ENCODE results near the gene RARB.

The RARB gene

GRCh38 chr3:25575001-25575400 lies 146.9 kb downstream of the RARB start:
- Histone ChIP-seq H3K27ac (ENCODE audit: low read length) (no peak overlapping the region), H3K36me3 (ENCODE audit: control insufficient read depth in 2 of 2, insufficient read depth in 2 of 2, low read length in 2 of 2) (peaks cover 2 to 7% of the 10 kb centered on the region in 2 donors)

GRCh38 chr3:25576146-25576545 lies 148.1 kb downstream of the RARB start:
- peaks cover 4 to 12% of the 10 kb centered on the region in 2 donors for H3K36me3 ChIP-seq (ENCODE audit: control insufficient read depth in 2 of 2, insufficient read depth in 2 of 2, low read length in 2 of 2)
- H3K27ac ChIP-seq (ENCODE audit: low read length) = no peak overlapping the region

More at GRCh38 chr3:25575001-25575400, 146.9 kb downstream of the RARB start:
- H3K4me1 ChIP-seq (ENCODE audit: control insufficient read depth, insufficient read depth, low read length) = no peaks in the 10 kb centered on the region
- no peak overlapping the region for H3K4me3 ChIP-seq (ENCODE audit: low read length in 2 of 2)
- no peak overlapping the region for H3K9ac ChIP-seq (ENCODE audit: low read length in 2 of 2)
- H3K27me3 ChIP-seq (ENCODE audit: control insufficient read depth in 1 of 2, insufficient read depth in 2 of 2, low read length in 2 of 2) = no peaks in the 10 kb centered on the region
- no peaks in the 10 kb centered on the region for H3K9me3 ChIP-seq (ENCODE audit: control insufficient read depth in 2 of 2, low read length in 2 of 2)

GRCh38 chr3:25576831-25577454 lies 148.9 kb downstream of the RARB start:
- Histone ChIP-seq H3K27ac (ENCODE audit: low read length) (no peak overlapping the region), H3K36me3 (ENCODE audit: control insufficient read depth in 2 of 2, insufficient read depth in 2 of 2, low read length in 2 of 2) (peaks cover 7 to 15% of the 10 kb centered on the region in 2 donors), H3K9me3 (ENCODE audit: control insufficient read depth in 2 of 2, low read length in 2 of 2) (no peaks in the 10 kb centered on the region)

More at GRCh38 chr3:25576146-25576545, 148.1 kb downstream of the RARB start:
- no peak overlapping the region for H3K4me3 ChIP-seq (ENCODE audit: low read length in 2 of 2)
- H3K9me3 ChIP-seq (ENCODE audit: control insufficient read depth in 2 of 2, low read length in 2 of 2) = no peaks in the 10 kb centered on the region
- no peaks in the 10 kb centered on the region for H3K4me1 ChIP-seq (ENCODE audit: control insufficient read depth, insufficient read depth, low read length)
- H3K27me3 ChIP-seq (ENCODE audit: control insufficient read depth in 1 of 2, insufficient read depth in 2 of 2, low read length in 2 of 2) = no peaks in the 10 kb centered on the region
- H3K9ac ChIP-seq (ENCODE audit: low read length in 2 of 2) = no peak overlapping the region

GRCh38 chr3:25578059-25578458 lies 150.0 kb downstream of the RARB start:
- peaks cover 15 to 21% of the 10 kb centered on the region in 2 donors for H3K36me3 ChIP-seq (ENCODE audit: control insufficient read depth in 2 of 2, insufficient read depth in 2 of 2, low read length in 2 of 2)
- H3K4me1 ChIP-seq (ENCODE audit: control insufficient read depth, insufficient read depth, low read length) = no peaks in the 10 kb centered on the region
- H3K9me3 ChIP-seq (ENCODE audit: control insufficient read depth in 2 of 2, low read length in 2 of 2) = no peaks in the 10 kb centered on the region

More at GRCh38 chr3:25576831-25577454, 148.9 kb downstream of the RARB start:
- no peaks in the 10 kb centered on the region for H3K4me1 ChIP-seq (ENCODE audit: control insufficient read depth, insufficient read depth, low read length)
- no peaks in the 10 kb centered on the region for H3K27me3 ChIP-seq (ENCODE audit: control insufficient read depth in 1 of 2, insufficient read depth in 2 of 2, low read length in 2 of 2)
- no peak overlapping the region for H3K9ac ChIP-seq (ENCODE audit: low read length in 2 of 2)
- no peak overlapping the region for H3K4me3 ChIP-seq (ENCODE audit: low read length in 2 of 2)

GRCh38 chr3:25580534-25580933 lies 152.5 kb downstream of the RARB start:
- Histone ChIP-seq H3K9me3 (ENCODE audit: control insufficient read depth in 2 of 2, low read length in 2 of 2) (no peaks in the 10 kb centered on the region), H3K4me3 (ENCODE audit: low read length in 2 of 2) (no peak overlapping the region), H3K36me3 (ENCODE audit: control insufficient read depth in 2 of 2, insufficient read depth in 2 of 2, low read length in 2 of 2) (peaks cover 15 to 21% of the 10 kb centered on the region in 2 donors), H3K4me1 (ENCODE audit: control insufficient read depth, insufficient read depth, low read length) (no peaks in the 10 kb centered on the region), H3K27me3 (ENCODE audit: control insufficient read depth in 1 of 2, insufficient read depth in 2 of 2, low read length in 2 of 2) (no peaks in the 10 kb centered on the region), H3K27ac (ENCODE audit: low read length) (no peak overlapping the region), H3K9ac (ENCODE audit: low read length in 2 of 2) (no peak overlapping the region)

More at GRCh38 chr3:25578059-25578458, 150.0 kb downstream of the RARB start:
- no peak overlapping the region for H3K4me3 ChIP-seq (ENCODE audit: low read length in 2 of 2)
- no peak overlapping the region for H3K9ac ChIP-seq (ENCODE audit: low read length in 2 of 2)
- no peak overlapping the region for H3K27ac ChIP-seq (ENCODE audit: low read length)
- no peaks in the 10 kb centered on the region for H3K27me3 ChIP-seq (ENCODE audit: control insufficient read depth in 1 of 2, insufficient read depth in 2 of 2, low read length in 2 of 2)

- no peaks in the 10 kb centered on the region for H3K4me1 ChIP-seq (ENCODE audit: control insufficient read depth, insufficient read depth, low read length)
- no peak overlapping the region for H3K9ac ChIP-seq (ENCODE audit: low read length in 2 of 2)
- no peaks in the 10 kb centered on the region for H3K9me3 ChIP-seq (ENCODE audit: control insufficient read depth in 2 of 2, low read length in 2 of 2)
- H3K4me3 ChIP-seq (ENCODE audit: low read length in 2 of 2) = no peak overlapping the region
- no peak overlapping the region for H3K27ac ChIP-seq (ENCODE audit: low read length)
- H3K36me3 ChIP-seq (ENCODE audit: control insufficient read depth in 2 of 2, insufficient read depth in 2 of 2, low read length in 2 of 2) = peaks cover 15 to 21% of the 10 kb centered on the region in 2 donors
- no peaks in the 10 kb centered on the region for H3K27me3 ChIP-seq (ENCODE audit: control insufficient read depth in 1 of 2, insufficient read depth in 2 of 2, low read length in 2 of 2)
These were observed 153.3 kb downstream of the RARB start for GRCh38 chr3:25581335-25581734.

GRCh38 chr3:25581823-25582222 lies 153.8 kb downstream of the RARB start:
- H3K4me3 ChIP-seq (ENCODE audit: low read length in 2 of 2) = no peak overlapping the region
- H3K4me1 ChIP-seq (ENCODE audit: control insufficient read depth, insufficient read depth, low read length) = no peaks in the 10 kb centered on the region
- peaks cover 15 to 21% of the 10 kb centered on the region in 2 donors for H3K36me3 ChIP-seq (ENCODE audit: control insufficient read depth in 2 of 2, insufficient read depth in 2 of 2, low read length in 2 of 2)
- no peak overlapping the region for H3K9ac ChIP-seq (ENCODE audit: low read length in 2 of 2)
- no peaks in the 10 kb centered on the region for H3K27me3 ChIP-seq (ENCODE audit: control insufficient read depth in 1 of 2, insufficient read depth in 2 of 2, low read length in 2 of 2)
- H3K9me3 ChIP-seq (ENCODE audit: control insufficient read depth in 2 of 2, low read length in 2 of 2) = no peaks in the 10 kb centered on the region
- H3K27ac ChIP-seq (ENCODE audit: low read length) = no peak overlapping the region

- Histone ChIP-seq H3K4me1 (ENCODE audit: control insufficient read depth, insufficient read depth, low read length) (no peaks in the 10 kb centered on the region), H3K27ac (ENCODE audit: low read length) (no peak overlapping the region)
These were observed 154.2 kb downstream of the RARB start for GRCh38 chr3:25582242-25582641.

GRCh38 chr3:25583343-25583742 lies 155.3 kb downstream of the RARB start:
- Histone ChIP-seq H3K4me1 (ENCODE audit: control insufficient read depth, insufficient read depth, low read length) (no peaks in the 10 kb centered on the region), H3K4me3 (ENCODE audit: low read length in 2 of 2) (no peak overlapping the region), H3K9me3 (ENCODE audit: control insufficient read depth in 2 of 2, low read length in 2 of 2) (no peaks in the 10 kb centered on the region), H3K9ac (ENCODE audit: low read length in 2 of 2) (no peak overlapping the region), H3K27ac (ENCODE audit: low read length) (no peak overlapping the region), H3K27me3 (ENCODE audit: control insufficient read depth in 1 of 2, insufficient read depth in 2 of 2, low read length in 2 of 2) (no peaks in the 10 kb centered on the region), H3K36me3 (ENCODE audit: control insufficient read depth in 2 of 2, insufficient read depth in 2 of 2, low read length in 2 of 2) (peaks cover 15 to 21% of the 10 kb centered on the region in 2 donors)

More at GRCh38 chr3:25582242-25582641, 154.2 kb downstream of the RARB start:
- Histone ChIP-seq H3K9ac (ENCODE audit: low read length in 2 of 2) (no peak overlapping the region), H3K36me3 (ENCODE audit: control insufficient read depth in 2 of 2, insufficient read depth in 2 of 2, low read length in 2 of 2) (peaks cover 15 to 21% of the 10 kb centered on the region in 2 donors), H3K4me3 (ENCODE audit: low read length in 2 of 2) (no peak overlapping the region), H3K27me3 (ENCODE audit: control insufficient read depth in 1 of 2, insufficient read depth in 2 of 2, low read length in 2 of 2) (no peaks in the 10 kb centered on the region), H3K9me3 (ENCODE audit: control insufficient read depth in 2 of 2, low read length in 2 of 2) (no peaks in the 10 kb centered on the region)

GRCh38 chr3:25584011-25584789 lies 156.1 kb downstream of the RARB start:
- no peaks in the 10 kb centered on the region for H3K9me3 ChIP-seq (ENCODE audit: control insufficient read depth in 2 of 2, low read length in 2 of 2)
- H3K27ac ChIP-seq (ENCODE audit: low read length) = no peak overlapping the region
- no peaks in the 10 kb centered on the region for H3K27me3 ChIP-seq (ENCODE audit: control insufficient read depth in 1 of 2, insufficient read depth in 2 of 2, low read length in 2 of 2)
- no peak overlapping the region for H3K9ac ChIP-seq (ENCODE audit: low read length in 2 of 2)
- H3K36me3 ChIP-seq (ENCODE audit: control insufficient read depth in 2 of 2, insufficient read depth in 2 of 2, low read length in 2 of 2) = peaks cover 15 to 19% of the 10 kb centered on the region in 2 donors
- H3K4me3 ChIP-seq (ENCODE audit: low read length in 2 of 2) = no peak overlapping the region
- no peaks in the 10 kb centered on the region for H3K4me1 ChIP-seq (ENCODE audit: control insufficient read depth, insufficient read depth, low read length)

Data from stomach smooth muscle (tissue), 2 donors.